T-cell (primary cell): Measurements from ENCODE around the gene PPP1R2C. TPM values are rescaled to one million over a fixed set of nuclear protein-coding genes. Genes with fewer than 3 reads are reported as not detected.

Source experiments
- ATAC-seq, 4 experiments: fragments of 200-7000 bp in 3 of 4; fragments of 150-1000 bp in 1 of 4; cut with Tn5 transposase; replicated peaks in 1 of 4; 1 replicate in 3 of 4; 2 replicates in 1 of 4; pipeline ENCODE4 v1.10.0; 2021; ENCODE audit warnings: moderate library complexity in 3 of 4, mild to moderate bottlenecking in 2 of 4, moderate number of reproducible peaks in 1 of 4
- CTCF ChIA-PET, 2 donors: fragments of 300-600 bp; sonication (Branson Sonifier 250); formaldehyde crosslinking; loops; one replicate each; lab custom pipeline; 2022; ENCODE audit warnings: antibody characterized with exemption in 2 of 2; lab: Charles Lee
- POLR2A ChIA-PET, 2 donors: fragments of 300-600 bp; sonication (Branson Sonifier 250); formaldehyde crosslinking; loops; one replicate each; lab custom pipeline; 2022; ENCODE audit warnings: antibody characterized with exemption in 2 of 2; lab: Charles Lee
- DNase-seq, 35 experiments: peaks; one replicate each; pipeline versions ENCODE4 v3.0.0 to v3.0.0-alpha.2; 2013 to 2023
- H3K27ac ChIP-seq: one replicate; pipeline ENCODE4 v1.5.1; 2013; ENCODE audit warnings: low read length
- H3K27me3 ChIP-seq, 2 experiments: replicated peaks in 1 of 2; 1 replicate in 1 of 2; 2 replicates in 1 of 2; pipeline versions ENCODE4 v1.6.1 to v1.7.0; 2013; ENCODE audit warnings: low read length in 1 of 2, mixed read lengths in 1 of 2; ENCODE audit not compliant: control insufficient read depth in 2 of 2, insufficient read depth in 2 of 2; ENCODE audit errors: extremely low read depth in 1 of 2
- H3K36me3 ChIP-seq, 2 donors: 1 replicate in 1 of 2; 2 replicates in 1 of 2; pipeline versions ENCODE4 v1.6.1 to v1.7.0; 2013; ENCODE audit warnings: low read length in 1 of 2; ENCODE audit not compliant: control insufficient read depth in 2 of 2, insufficient read depth in 1 of 2; ENCODE audit errors: extremely low read depth in 1 of 2
- H3K4me1 ChIP-seq, 2 experiments: 1 replicate in 1 of 2; 2 replicates in 1 of 2; pipeline versions ENCODE4 v1.6.1 to v1.7.0; 2013; ENCODE audit warnings: low read length in 2 of 2, mixed read lengths in 1 of 2; ENCODE audit not compliant: insufficient read depth in 2 of 2, control insufficient read depth in 1 of 2; ENCODE audit errors: extremely low read depth in 1 of 2
- H3K4me3 ChIP-seq, 2 donors: 1 replicate in 1 of 2; 2 replicates in 1 of 2; pipeline versions ENCODE4 v1.5.1 to v1.7.0; 2013; ENCODE audit warnings: mild to moderate bottlenecking in 2 of 2, low read length in 1 of 2, moderate library complexity in 1 of 2; ENCODE audit not compliant: control insufficient read depth in 1 of 2; ENCODE audit errors: extremely low read depth in 1 of 2
- H3K9me3 ChIP-seq: 2 replicates; pipeline ENCODE4 v1.7.0; 2013
- H3K27ac Mint-ChIP-seq, 2 donors: one replicate each; pipeline ENCODE4 v1.8.0; 2020 to 2021; ENCODE audit warnings: mild to moderate bottlenecking in 2 of 2, mixed read lengths in 2 of 2
- H3K27me3 Mint-ChIP-seq, 2 donors: one replicate each; pipeline ENCODE4 v1.8.0; 2021 to 2022; ENCODE audit warnings: mixed read lengths in 2 of 2
- H3K36me3 Mint-ChIP-seq: one replicate; pipeline ENCODE4 v1.8.0; 2021; ENCODE audit warnings: mixed read lengths
- H3K4me1 Mint-ChIP-seq, 3 donors: one replicate each; pipeline ENCODE4 v1.8.0; 2020 to 2022; ENCODE audit warnings: mixed read lengths in 3 of 3, mild to moderate bottlenecking in 1 of 3
- H3K4me3 Mint-ChIP-seq, 3 donors: one replicate each; pipeline ENCODE4 v1.8.0; 2020 to 2022; ENCODE audit warnings: mild to moderate bottlenecking in 3 of 3, mixed read lengths in 3 of 3, moderate library complexity in 3 of 3
- H3K9me3 Mint-ChIP-seq, 3 donors: one replicate each; pipeline ENCODE4 v1.8.0; 2020 to 2022; ENCODE audit warnings: mixed read lengths in 3 of 3
- WGBS: methylation state at CpG from one replicate; pipeline ENCODE4 v1.1.5; 2013; ENCODE audit warnings: missing lambda C conversion rate; ENCODE audit not compliant: insufficient coverage; 5-methylcytosine and 5-hydroxymethylcytosine counted together
- total RNA-seq, 35 experiments: library from RNA in 6 of 35; stranded (reverse) in 6 of 35; fragments of 120-200 nt in 1 of 35; gene quantifications; one replicate each; pipeline versions ENCODE4 v1.2.1 to v1.2.4 and lab custom pipeline; 2013 to 2026

PPP1R2C gene
- total RNA-seq, 5 donors from 2014 or later (not counting 1 experiment from before 2014, with no cell fraction given) = 5.4 TPM; not detected in 4

DNA sequence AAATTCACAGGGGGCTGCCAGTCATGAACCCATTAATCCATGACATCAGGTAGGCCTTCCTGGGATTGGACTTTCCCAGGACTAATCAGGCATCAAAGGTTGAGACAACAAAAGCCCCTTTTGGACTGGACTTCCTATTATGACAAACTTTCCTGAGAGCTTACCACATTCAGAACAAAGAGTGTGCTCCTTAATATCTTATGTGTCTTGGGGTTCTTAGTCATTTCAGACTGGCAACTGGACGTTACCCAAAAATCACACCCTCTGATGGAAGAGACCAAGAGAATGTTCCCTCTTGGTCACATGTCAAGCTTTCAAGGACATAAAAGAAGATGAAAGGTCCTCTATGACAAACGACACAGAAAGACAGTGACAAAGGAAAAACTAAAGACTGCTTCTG lies 31.6 kb upstream of the PPP1R2C start:
- Histone ChIP-seq H3K27ac (no peak overlapping the region), H3K4me1 (no peaks in the 10 kb centered on the region), H3K36me3 (no peaks in the 10 kb centered on the region), H3K9me3 (no peaks in the 10 kb centered on the region), H3K27me3 (no peaks in the 10 kb centered on the region), H3K4me3 (no peak overlapping the region)
- ATAC-seq (no peak), DNase-seq (no peak)
- POLR2A ChIA-PET = no interaction called here
- WGBS = no CpG with 5 or more reads among the region's 2 CpGs
- H3K4me1 Mint-ChIP-seq = peaks cover 0 to 8% (median 0%) of the 10 kb centered on the region in 3 donors
- H3K27me3 Mint-ChIP-seq = peaks cover 0 to 4% of the 10 kb centered on the region in 2 donors
- H3K36me3 Mint-ChIP-seq = no peaks in the 10 kb centered on the region
- CTCF ChIA-PET = interaction anchor here in 1 of 2 donors (0.8 kb wide), 1 partner anchor 1141 kb away, joined by 3 read pairs; no protein-coding TSS in a partner anchor
- H3K4me3 Mint-ChIP-seq = no peak overlapping the region
- no peak overlapping the region for H3K27ac Mint-ChIP-seq
- peaks cover 4 to 12% (median 5%) of the 10 kb centered on the region in 3 donors for H3K9me3 Mint-ChIP-seq

DNA sequence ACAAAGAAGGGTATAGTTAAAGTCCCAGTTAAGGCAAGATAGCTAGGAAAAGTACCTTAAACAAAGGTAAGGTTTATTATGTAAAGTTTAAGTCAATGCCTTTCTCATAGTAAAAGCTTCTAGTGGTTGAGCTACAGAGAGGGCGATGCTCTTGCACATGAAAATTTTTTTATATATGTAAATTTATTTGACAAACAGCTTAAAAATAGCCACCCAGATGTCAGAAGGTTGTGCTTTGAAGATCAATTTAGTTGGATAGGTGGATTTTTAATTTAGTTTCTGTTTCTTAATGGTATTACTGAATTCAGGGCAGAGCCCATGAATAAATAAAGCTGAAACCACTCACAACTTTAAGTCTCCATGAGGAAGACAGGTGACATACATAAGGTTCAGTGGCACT lies 29.4 kb upstream of the PPP1R2C start:
- Mint-ChIP-seq H3K36me3 (no peaks in the 10 kb centered on the region), H3K9me3 (peaks cover 0 to 3% (median 0%) of the 10 kb centered on the region in 3 donors), H3K27me3 (peaks cover 0 to 8% of the 10 kb centered on the region in 2 donors), H3K27ac (no peak overlapping the region), H3K4me3 (no peak overlapping the region), H3K4me1 (peaks cover 0 to 11% (median 0%) of the 10 kb centered on the region in 3 donors)
- H3K4me1 ChIP-seq = no peaks in the 10 kb centered on the region
- H3K36me3 ChIP-seq = no peaks in the 10 kb centered on the region
- no peaks in the 10 kb centered on the region for H3K27me3 ChIP-seq
- no CpG with 5 or more reads among the region's 1 CpG for WGBS
- CTCF ChIA-PET = no interaction called here
- ATAC-seq (no peak), DNase-seq (no peak)
- H3K9me3 ChIP-seq = no peaks in the 10 kb centered on the region
- H3K27ac ChIP-seq = no peak overlapping the region
- H3K4me3 ChIP-seq = no peak overlapping the region
- POLR2A ChIA-PET = interaction anchor here in 1 of 2 donors (0.8 kb wide), 1 partner anchor 49 kb away, joined by 3 read pairs; no protein-coding TSS in a partner anchor

DNA sequence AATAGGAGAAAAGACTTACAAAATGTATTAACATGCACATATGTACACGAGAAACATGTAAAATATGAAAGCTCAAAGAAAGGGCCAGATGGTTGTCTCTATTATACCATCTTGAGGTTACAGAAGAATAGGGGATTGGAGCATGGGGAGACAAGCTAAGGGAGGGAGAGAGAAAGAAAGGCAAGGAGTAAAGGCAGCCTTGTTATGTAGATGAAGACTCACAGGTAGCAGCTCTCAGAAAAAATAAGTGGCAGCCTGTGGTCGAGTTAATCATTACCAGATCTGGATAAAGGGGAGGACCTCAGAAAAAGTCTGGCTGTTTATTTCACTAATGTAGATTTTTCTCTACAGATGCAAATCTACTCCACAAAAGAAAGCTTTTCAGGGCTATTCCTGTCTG lies 26.6 kb upstream of the PPP1R2C start:
- H3K4me3 ChIP-seq = no peak overlapping the region
- Mint-ChIP-seq H3K27ac (no peak overlapping the region), H3K4me1 (peaks cover 0 to 11% (median 0%) of the 10 kb centered on the region in 3 donors), H3K9me3 (no peaks in the 10 kb centered on the region), H3K27me3 (peaks cover 0 to 8% of the 10 kb centered on the region in 2 donors), H3K4me3 (no peak overlapping the region), H3K36me3 (no peaks in the 10 kb centered on the region)
- WGBS = no CpG with 5 or more reads among the region's 2 CpGs
- H3K27ac ChIP-seq = no peak overlapping the region
- DNase-seq (no peak), ATAC-seq (no peak)
- H3K4me1 ChIP-seq = no peaks in the 10 kb centered on the region
- no peaks in the 10 kb centered on the region for H3K27me3 ChIP-seq
- CTCF ChIA-PET = no interaction called here
- H3K9me3 ChIP-seq = no peaks in the 10 kb centered on the region
- no peaks in the 10 kb centered on the region for H3K36me3 ChIP-seq
- POLR2A ChIA-PET = no interaction called here

DNA sequence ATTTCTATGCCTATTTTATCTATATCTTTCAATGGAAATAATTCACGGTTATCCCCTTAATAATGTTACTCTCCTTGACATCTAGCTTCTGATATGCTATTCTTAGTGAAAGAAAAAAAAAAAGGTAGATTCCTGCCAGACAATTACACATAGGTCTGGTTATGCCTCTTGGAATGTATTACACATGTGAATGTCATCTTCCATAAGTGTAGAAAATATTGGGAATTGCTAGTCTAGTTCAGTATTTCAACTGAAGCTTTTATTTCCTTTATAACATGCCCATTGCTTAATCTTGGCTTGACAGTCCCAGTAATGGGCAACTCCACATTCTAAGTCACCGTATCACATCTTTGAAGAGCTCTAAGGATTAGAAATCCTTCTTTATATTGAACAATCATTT lies 25.4 kb upstream of the PPP1R2C start:
- ChIA-PET CTCF (no interaction called here), POLR2A (no interaction called here)
- DNase-seq (no peak), ATAC-seq (no peak)
- Histone ChIP-seq H3K4me1 (no peaks in the 10 kb centered on the region), H3K27ac (no peak overlapping the region), H3K4me3 (no peak overlapping the region), H3K27me3 (no peaks in the 10 kb centered on the region), H3K36me3 (no peaks in the 10 kb centered on the region), H3K9me3 (no peaks in the 10 kb centered on the region)
- H3K36me3 Mint-ChIP-seq = no peaks in the 10 kb centered on the region
- H3K4me3 Mint-ChIP-seq = no peak overlapping the region
- peaks cover 0 to 8% of the 10 kb centered on the region in 2 donors for H3K27me3 Mint-ChIP-seq
- no peaks in the 10 kb centered on the region for H3K9me3 Mint-ChIP-seq
- no peak overlapping the region for H3K27ac Mint-ChIP-seq
- H3K4me1 Mint-ChIP-seq = peaks cover 0 to 11% (median 0%) of the 10 kb centered on the region in 3 donors
- no CpG with 5 or more reads among the region's 2 CpGs for WGBS

DNA sequence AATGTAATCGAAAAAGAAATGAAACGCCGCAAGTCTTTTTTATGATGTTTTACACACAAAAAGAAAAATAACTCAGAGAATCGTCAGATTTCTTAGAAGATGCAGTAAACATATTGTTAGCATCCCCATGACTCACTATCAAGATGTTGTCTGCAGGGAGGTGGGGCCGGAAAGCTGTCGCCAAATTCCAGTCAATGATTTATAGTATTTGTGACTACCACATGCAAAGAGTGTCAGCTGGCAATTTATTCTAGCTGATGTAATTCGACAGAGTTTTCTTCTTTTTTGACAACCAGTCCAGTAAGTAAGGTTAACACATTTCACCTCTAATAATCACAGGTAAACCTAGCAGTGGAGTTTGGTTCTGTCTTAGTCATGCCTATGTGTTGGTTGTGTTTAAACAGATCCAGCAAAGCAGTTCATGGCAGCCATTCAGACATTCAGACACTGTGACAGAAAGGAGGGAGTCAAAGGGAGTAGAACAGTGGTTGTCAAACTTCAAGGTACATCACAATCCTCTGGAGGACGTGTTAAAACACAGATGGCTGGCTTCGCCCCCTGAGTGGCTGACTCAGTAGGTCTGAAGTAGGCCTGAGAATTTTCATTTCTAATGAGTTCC lies 19.8 kb upstream of the PPP1R2C start:
- Histone ChIP-seq H3K27ac (no peak overlapping the region), H3K27me3 (no peaks in the 10 kb centered on the region), H3K9me3 (no peaks in the 10 kb centered on the region), H3K4me3 (no peak overlapping the region), H3K36me3 (no peaks in the 10 kb centered on the region), H3K4me1 (no peaks in the 10 kb centered on the region)
- Mint-ChIP-seq H3K4me1 (no peaks in the 10 kb centered on the region), H3K27me3 (no peaks in the 10 kb centered on the region), H3K4me3 (no peak overlapping the region), H3K36me3 (peaks cover under 1% of the 10 kb centered on the region), H3K9me3 (peaks cover 0 to 2% (median 1%) of the 10 kb centered on the region in 3 donors), H3K27ac (no peak overlapping the region)
- DNase-seq (no peak), ATAC-seq (no peak)
- ChIA-PET POLR2A (no interaction called here), CTCF (no interaction called here)
- no CpG with 5 or more reads among the region's 9 CpGs for WGBS

DNA sequence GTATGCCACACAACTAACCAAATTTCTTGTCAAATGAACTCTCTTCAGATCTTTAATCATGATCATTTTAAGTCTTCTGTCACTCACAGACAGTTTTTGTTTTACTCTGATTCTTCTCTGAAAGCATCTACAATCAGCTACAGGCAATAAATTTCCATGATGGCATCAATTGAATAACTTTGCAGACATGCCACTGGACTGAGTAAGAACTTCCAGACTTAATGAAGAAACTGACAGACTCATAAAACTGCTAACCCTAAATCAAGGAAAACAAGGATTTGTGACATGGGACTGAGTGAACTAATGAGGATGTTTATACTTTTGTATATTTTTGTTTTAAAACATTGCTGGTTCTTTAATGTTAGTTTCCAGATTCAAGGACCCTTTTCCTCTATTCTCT lies 5.5 kb upstream of the PPP1R2C start:
- DNase-seq (no peak), ATAC-seq (no peak)
- Mint-ChIP-seq H3K27ac (no peak overlapping the region), H3K4me3 (no peak overlapping the region), H3K27me3 (peaks cover 0 to 4% of the 10 kb centered on the region in 2 donors), H3K36me3 (peaks cover 3% of the 10 kb centered on the region), H3K4me1 (peaks cover 0 to 3% (median 0%) of the 10 kb centered on the region in 3 donors), H3K9me3 (peaks cover 0 to 5% (median 4%) of the 10 kb centered on the region in 3 donors)
- no peak overlapping the region for H3K27ac ChIP-seq
- no peaks in the 10 kb centered on the region for H3K4me1 ChIP-seq
- no peaks in the 10 kb centered on the region for H3K36me3 ChIP-seq
- no peak overlapping the region for H3K4me3 ChIP-seq
- no peaks in the 10 kb centered on the region for H3K27me3 ChIP-seq
- ChIA-PET CTCF (no interaction called here), POLR2A (no interaction called here)
- no peaks in the 10 kb centered on the region for H3K9me3 ChIP-seq
